Esophagus muscularis mucosa (tissue), 4 donors: ENCODE data around the gene DENND1C.

ENCODE experiments used
- CTCF ChIP-seq, 3 experiments: fragments of 200-600 bp in 2 of 3; fragments of 450-650 bp in 1 of 3; sonication (generic) in 2 of 3; IDR thresholded peaks; one replicate each; pipeline ENCODE4 v1.5.1; 2017 to 2019; ENCODE audit warnings: antibody characterized with exemption in 3 of 3, mild to moderate bottlenecking in 2 of 3, moderate library complexity in 1 of 3
- EP300 ChIP-seq: sonication (generic); formaldehyde crosslinking; IDR thresholded peaks from one replicate; pipeline ENCODE4 v1.6.1; 2017; ENCODE audit warnings: antibody characterized with exemption
- POLR2A ChIP-seq: fragments of 450-650 bp; IDR thresholded peaks from one replicate; pipeline ENCODE4 v1.6.1; 2017; ENCODE audit warnings: antibody characterized with exemption, moderate library complexity, mild to moderate bottlenecking, low read depth
- POLR2AphosphoS5 ChIP-seq, 2 donors: sonication (generic); formaldehyde crosslinking; IDR thresholded peaks; one replicate each; pipeline ENCODE4 v1.6.1; 2017; ENCODE audit warnings: antibody characterized with exemption in 2 of 2

- TF ChIP-seq POLR2A (no peak), CTCF (IDR thresholded peaks at IDR 0.05) (no peak), POLR2AphosphoS5 (IDR thresholded peaks at IDR 0.05) (no peak), EP300 (no peak)
These were observed 47.9 kb downstream of the DENND1C start, which contains the start of gene SLC25A41 for GRCh38 chr19:6433663-6434062.
